Measurements from ENCODE around the gene LDLRAD4.
A peak's percentile ranks its signal among the peaks of the same experiment; 100 is the strongest.

The LDLRAD4 gene

GRCh38 chr18:13433125-13433524 lies 214.6 kb downstream of the LDLRAD4 start:
- Histone ChIP-seq H3K4me1 (peaks cover 0 to 59% (median 29%) of the 10 kb centered on the region in 4 donors), H3K27ac (peak overlapping the region; percentile 65 to 74)
- intact Hi-C loops (cut with DNase I; ENCODE audit: low total_unique reads) = no loop called here

GRCh38 chr18:13433685-13434084 lies 215.1 kb downstream of the LDLRAD4 start:
- Histone ChIP-seq H3K9me3 (no peaks in the 10 kb centered on the region), H3K4me1 (peaks cover 0 to 61% (median 27%) of the 10 kb centered on the region in 4 donors), H3K36me3 (peaks cover 0 to 12% (median 0%) of the 10 kb centered on the region in 3 donors), H3K4me3 (no peak overlapping the region), H3K27me3 (no peaks in the 10 kb centered on the region), H3K27ac (peak overlapping the region; percentile 65 to 74)
- intact Hi-C loops (cut with DNase I; ENCODE audit: low total_unique reads) = no loop called here
- TF ChIP-seq CTCF (IDR thresholded peaks at IDR 0.05) = no peak
- no peak for DNase-seq

More at GRCh38 chr18:13433125-13433524, 214.6 kb downstream of the LDLRAD4 start:
- no peak for TF ChIP-seq CTCF (IDR thresholded peaks at IDR 0.05)
- no peaks in the 10 kb centered on the region for H3K9me3 ChIP-seq
- DNase-seq = no peak
- no peak overlapping the region for H3K4me3 ChIP-seq
- no peaks in the 10 kb centered on the region for H3K27me3 ChIP-seq
- H3K36me3 ChIP-seq = peaks cover 0 to 12% (median 0%) of the 10 kb centered on the region in 3 donors

GRCh38 chr18:13434854-13435253 lies 216.3 kb downstream of the LDLRAD4 start:
- Histone ChIP-seq H3K27ac (peak overlapping the region; percentile 65 to 74), H3K9me3 (no peaks in the 10 kb centered on the region), H3K4me1 (peaks cover 0 to 65% (median 27%) of the 10 kb centered on the region in 4 donors), H3K36me3 (peaks cover 0 to 9% (median 0%) of the 10 kb centered on the region in 3 donors), H3K27me3 (no peaks in the 10 kb centered on the region), H3K4me3 (no peak overlapping the region)
- intact Hi-C loops (cut with DNase I; ENCODE audit: low total_unique reads) = loop anchor here (5.0 kb wide), 1 partner anchor 213 kb away; no protein-coding TSS in a partner anchor
- DNase-seq = peak in 1 of 2 donors; percentile 53
- TF ChIP-seq CTCF (IDR thresholded peaks at IDR 0.05) = no peak

- peak overlapping the region; percentile 65 to 74 for H3K27ac ChIP-seq
Measured at GRCh38 chr18:13435586-13436333, 217.2 kb downstream of the LDLRAD4 start.

GRCh38 chr18:13436576-13436975 lies 218.0 kb downstream of the LDLRAD4 start:
- Histone ChIP-seq H3K4me1 (peaks cover 0 to 65% (median 27%) of the 10 kb centered on the region in 4 donors), H3K9me3 (no peaks in the 10 kb centered on the region), H3K4me3 (no peak overlapping the region), H3K27me3 (no peaks in the 10 kb centered on the region), H3K27ac (peak overlapping the region; percentile 65 to 74), H3K36me3 (peaks cover 0 to 4% (median 0%) of the 10 kb centered on the region in 3 donors)
- no peak for TF ChIP-seq CTCF (IDR thresholded peaks at IDR 0.05)
- DNase-seq = peak in 1 of 2 donors; percentile 51
- intact Hi-C loops (cut with DNase I; ENCODE audit: low total_unique reads) = loop anchor here (5.0 kb wide), 1 partner anchor 214 kb away; no protein-coding TSS in a partner anchor

More at GRCh38 chr18:13435586-13436333, 217.2 kb downstream of the LDLRAD4 start:
- no peak for TF ChIP-seq CTCF (IDR thresholded peaks at IDR 0.05)
- intact Hi-C loops (cut with DNase I; ENCODE audit: low total_unique reads) = loop anchor here (5.0 kb wide), 1 partner anchor 213 kb away; no protein-coding TSS in a partner anchor
- Histone ChIP-seq H3K4me3 (no peak overlapping the region), H3K4me1 (peaks cover 0 to 65% (median 27%) of the 10 kb centered on the region in 4 donors), H3K27me3 (no peaks in the 10 kb centered on the region), H3K36me3 (peaks cover 0 to 4% (median 0%) of the 10 kb centered on the region in 3 donors), H3K9me3 (no peaks in the 10 kb centered on the region)
- peak; percentile 81 to 83 for DNase-seq

Measured in tibial artery (tissue), 4 donors.